22Rv1 (cell line): ENCODE data around the gene FHL2.

Experiments used
- ZFX ChIP-seq: fragments of 450-650 bp; IDR thresholded peaks from 2 replicates; pipeline ENCODE4 v1.6.1; 2017; ENCODE audit warnings: antibody characterized with exemption, borderline replicate concordance
- TF ChIP-seq, protein P1 (sequence below): fragments of 450-650 bp; IDR thresholded peaks from 2 replicates; pipeline ENCODE4 v1.5.1; 2017; ENCODE audit warnings: mild to moderate bottlenecking

DNA sequence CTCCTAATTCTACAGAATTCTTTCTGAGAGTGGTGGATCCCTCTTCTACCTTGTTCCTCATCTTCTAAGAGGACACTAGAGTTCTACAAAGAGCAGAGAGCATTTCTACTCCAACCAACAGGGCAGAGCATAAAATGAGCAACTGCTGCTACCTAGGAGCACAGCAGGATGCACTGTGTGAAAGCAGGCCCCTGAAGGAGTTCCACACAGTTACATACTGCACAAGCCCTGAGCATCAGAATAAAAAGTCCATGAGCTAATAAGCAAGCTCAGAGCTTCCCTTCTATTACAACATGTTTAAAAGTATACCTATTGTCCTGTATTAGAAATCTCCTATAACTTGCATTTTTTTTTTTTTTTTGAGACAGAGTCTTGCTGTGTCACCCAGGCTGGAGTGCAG, 8.4 kb downstream of the FHL2 start:
- TF ChIP-seq, protein P1, sequence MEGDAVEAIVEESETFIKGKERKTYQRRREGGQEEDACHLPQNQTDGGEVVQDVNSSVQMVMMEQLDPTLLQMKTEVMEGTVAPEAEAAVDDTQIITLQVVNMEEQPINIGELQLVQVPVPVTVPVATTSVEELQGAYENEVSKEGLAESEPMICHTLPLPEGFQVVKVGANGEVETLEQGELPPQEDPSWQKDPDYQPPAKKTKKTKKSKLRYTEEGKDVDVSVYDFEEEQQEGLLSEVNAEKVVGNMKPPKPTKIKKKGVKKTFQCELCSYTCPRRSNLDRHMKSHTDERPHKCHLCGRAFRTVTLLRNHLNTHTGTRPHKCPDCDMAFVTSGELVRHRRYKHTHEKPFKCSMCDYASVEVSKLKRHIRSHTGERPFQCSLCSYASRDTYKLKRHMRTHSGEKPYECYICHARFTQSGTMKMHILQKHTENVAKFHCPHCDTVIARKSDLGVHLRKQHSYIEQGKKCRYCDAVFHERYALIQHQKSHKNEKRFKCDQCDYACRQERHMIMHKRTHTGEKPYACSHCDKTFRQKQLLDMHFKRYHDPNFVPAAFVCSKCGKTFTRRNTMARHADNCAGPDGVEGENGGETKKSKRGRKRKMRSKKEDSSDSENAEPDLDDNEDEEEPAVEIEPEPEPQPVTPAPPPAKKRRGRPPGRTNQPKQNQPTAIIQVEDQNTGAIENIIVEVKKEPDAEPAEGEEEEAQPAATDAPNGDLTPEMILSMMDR, result no peak
- no peak for TF ChIP-seq ZFX
